Endothelial cell of umbilical vein (primary cell): Measurements from ENCODE around the gene FUCA2.

Source experiments
- FOS ChIP-seq: IDR thresholded peaks from 2 replicates; pipeline ENCODE4 v1.6.1; 2011; ENCODE audit warnings: mild to moderate bottlenecking, low read length, moderate library complexity, borderline replicate concordance; ENCODE audit not compliant: insufficient read depth
- GATA2 ChIP-seq: IDR thresholded peaks from 2 replicates; pipeline ENCODE4 v1.7.0; 2011; ENCODE audit warnings: low read depth, mild to moderate bottlenecking, moderate library complexity, mixed read lengths, low read length; ENCODE audit not compliant: insufficient read length, insufficient read depth
- JUN ChIP-seq: IDR thresholded peaks from 2 replicates; pipeline ENCODE4 v1.6.1; 2011; ENCODE audit warnings: borderline replicate concordance, low read depth; ENCODE audit not compliant: insufficient read length, insufficient read depth
- POLR2A ChIP-seq: IDR thresholded peaks from 2 replicates; pipeline ENCODE4 v1.6.1; 2012; ENCODE audit warnings: low read depth, mild to moderate bottlenecking, control low read depth, low read length
- POLR2AphosphoS5 ChIP-seq: IDR thresholded peaks from 2 replicates; pipeline ENCODE4 v1.6.1; 2012; ENCODE audit warnings: low read depth, mild to moderate bottlenecking, control low read depth, low read length, moderate library complexity; ENCODE audit not compliant: insufficient read depth
- TF ChIP-seq, protein P1 (sequence below), 2 donors: IDR thresholded peaks; 1 replicate in 1 of 2; 2 replicates in 1 of 2; pipeline ENCODE4 v1.5.1; 2011; ENCODE audit warnings: low read length in 2 of 2, mild to moderate bottlenecking in 2 of 2, moderate library complexity in 2 of 2, control low read depth in 1 of 2, inconsistent platforms in 1 of 2, low read depth in 1 of 2; ENCODE audit not compliant: insufficient read depth in 1 of 2; ENCODE audit errors: extremely low read depth in 1 of 2
- TF ChIP-seq, protein P2 (sequence below): IDR thresholded peaks from 2 replicates; pipeline ENCODE4 v1.6.1; 2011; ENCODE audit not compliant: insufficient read depth, insufficient read length

DNA sequence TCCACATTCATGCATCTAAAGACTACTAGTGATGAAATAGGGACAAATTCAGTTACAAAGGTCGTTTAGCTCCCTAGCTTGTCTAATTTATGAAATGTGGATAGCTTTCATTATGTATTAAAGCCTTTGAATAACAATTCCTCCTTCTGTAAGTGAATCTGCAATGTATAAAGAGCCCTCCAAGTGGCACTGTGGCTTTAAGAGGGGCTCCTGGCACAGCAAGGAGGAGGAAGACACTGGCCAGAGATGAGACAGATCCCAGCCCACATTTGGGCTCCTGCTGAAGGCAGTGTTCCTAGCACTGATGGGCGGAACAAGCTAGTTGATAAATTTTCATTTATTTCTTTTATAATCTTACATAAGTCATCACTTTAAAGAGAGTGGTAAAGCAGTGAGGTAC, 17.6 kb upstream of the FUCA2 start:
- TF ChIP-seq GATA2, result no peak
- TF ChIP-seq POLR2AphosphoS5, result no peak
- TF ChIP-seq, protein P1, sequence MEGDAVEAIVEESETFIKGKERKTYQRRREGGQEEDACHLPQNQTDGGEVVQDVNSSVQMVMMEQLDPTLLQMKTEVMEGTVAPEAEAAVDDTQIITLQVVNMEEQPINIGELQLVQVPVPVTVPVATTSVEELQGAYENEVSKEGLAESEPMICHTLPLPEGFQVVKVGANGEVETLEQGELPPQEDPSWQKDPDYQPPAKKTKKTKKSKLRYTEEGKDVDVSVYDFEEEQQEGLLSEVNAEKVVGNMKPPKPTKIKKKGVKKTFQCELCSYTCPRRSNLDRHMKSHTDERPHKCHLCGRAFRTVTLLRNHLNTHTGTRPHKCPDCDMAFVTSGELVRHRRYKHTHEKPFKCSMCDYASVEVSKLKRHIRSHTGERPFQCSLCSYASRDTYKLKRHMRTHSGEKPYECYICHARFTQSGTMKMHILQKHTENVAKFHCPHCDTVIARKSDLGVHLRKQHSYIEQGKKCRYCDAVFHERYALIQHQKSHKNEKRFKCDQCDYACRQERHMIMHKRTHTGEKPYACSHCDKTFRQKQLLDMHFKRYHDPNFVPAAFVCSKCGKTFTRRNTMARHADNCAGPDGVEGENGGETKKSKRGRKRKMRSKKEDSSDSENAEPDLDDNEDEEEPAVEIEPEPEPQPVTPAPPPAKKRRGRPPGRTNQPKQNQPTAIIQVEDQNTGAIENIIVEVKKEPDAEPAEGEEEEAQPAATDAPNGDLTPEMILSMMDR (IDR thresholded peaks at IDR 0.05; ENCODE audit: extremely low read depth in 1 of 2, insufficient read depth in 1 of 2, low read depth in 1 of 2, low read length in 2 of 2), result no peak
- no peak for TF ChIP-seq POLR2A
- TF ChIP-seq FOS, result no peak
- TF ChIP-seq JUN, result no peak
- TF ChIP-seq, protein P2, sequence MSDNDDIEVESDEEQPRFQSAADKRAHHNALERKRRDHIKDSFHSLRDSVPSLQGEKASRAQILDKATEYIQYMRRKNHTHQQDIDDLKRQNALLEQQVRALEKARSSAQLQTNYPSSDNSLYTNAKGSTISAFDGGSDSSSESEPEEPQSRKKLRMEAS, result no peak
